ENCODE data around the gene TCF4.

The TCF4 gene

GRCh38 chr18:55226044-55226443, 361.9 kb downstream of the TCF4 start:
- no peak for DNase-seq (ENCODE audit: low read depth)
- no peak for TF ChIP-seq CTCF (IDR thresholded peaks at IDR 0.05; ENCODE audit: insufficient read depth, low read depth, low read length, missing control alignments)
- H3K4me3 ChIP-seq (ENCODE audit: low read length) = no peak overlapping the region

- TF ChIP-seq CTCF (IDR thresholded peaks at IDR 0.05; ENCODE audit: insufficient read depth, low read depth, low read length, missing control alignments) = no peak
- no peak overlapping the region for H3K4me3 ChIP-seq (ENCODE audit: low read length)
- DNase-seq (ENCODE audit: low read depth) = no peak
These were observed 363.8 kb downstream of the TCF4 start for GRCh38 chr18:55224086-55224625.

- TF ChIP-seq CTCF (IDR thresholded peaks at IDR 0.05; ENCODE audit: insufficient read depth, low read depth, low read length, missing control alignments) = no peak
These were observed 366.4 kb downstream of the TCF4 start for GRCh38 chr18:55221622-55222021.

GRCh38 chr18:55220523-55220922, 367.5 kb downstream of the TCF4 start:
- H3K4me3 ChIP-seq (ENCODE audit: low read length) = no peak overlapping the region
- TF ChIP-seq CTCF (IDR thresholded peaks at IDR 0.05; ENCODE audit: insufficient read depth, low read depth, low read length, missing control alignments) = no peak
- no peak for DNase-seq (ENCODE audit: low read depth)

More at GRCh38 chr18:55221622-55222021, 366.4 kb downstream of the TCF4 start:
- DNase-seq (ENCODE audit: low read depth) = no peak
- no peak overlapping the region for H3K4me3 ChIP-seq (ENCODE audit: low read length)

GRCh38 chr18:55219823-55220222, 368.2 kb downstream of the TCF4 start:
- H3K4me3 ChIP-seq (ENCODE audit: low read length) = no peak overlapping the region
- no peak for DNase-seq (ENCODE audit: low read depth)
- no peak for TF ChIP-seq CTCF (IDR thresholded peaks at IDR 0.05; ENCODE audit: insufficient read depth, low read depth, low read length, missing control alignments)

GRCh38 chr18:55219059-55219458, 368.9 kb downstream of the TCF4 start:
- H3K4me3 ChIP-seq (ENCODE audit: low read length) = no peak overlapping the region
- TF ChIP-seq CTCF (IDR thresholded peaks at IDR 0.05; ENCODE audit: insufficient read depth, low read depth, low read length, missing control alignments) = no peak
- DNase-seq (ENCODE audit: low read depth) = no peak

- H3K4me3 ChIP-seq (ENCODE audit: low read length) = no peak overlapping the region
- no peak for TF ChIP-seq CTCF (IDR thresholded peaks at IDR 0.05; ENCODE audit: insufficient read depth, low read depth, low read length, missing control alignments)
- no peak for DNase-seq (ENCODE audit: low read depth)
These were observed 373.0 kb downstream of the TCF4 start for GRCh38 chr18:55214969-55215368.

All from epithelial cell of esophagus (primary cell).